Measurements from ENCODE around the gene KRT6B. TPM values are rescaled to one million over a fixed set of nuclear protein-coding genes. Genes with fewer than 3 reads are reported as not detected.

KRT6B gene
- total and polyA plus RNA-seq, 9 of the 15 experiments (the other 6 are each of a cell fraction or from before 2014, with no cell fraction given): not detected

DNA sequence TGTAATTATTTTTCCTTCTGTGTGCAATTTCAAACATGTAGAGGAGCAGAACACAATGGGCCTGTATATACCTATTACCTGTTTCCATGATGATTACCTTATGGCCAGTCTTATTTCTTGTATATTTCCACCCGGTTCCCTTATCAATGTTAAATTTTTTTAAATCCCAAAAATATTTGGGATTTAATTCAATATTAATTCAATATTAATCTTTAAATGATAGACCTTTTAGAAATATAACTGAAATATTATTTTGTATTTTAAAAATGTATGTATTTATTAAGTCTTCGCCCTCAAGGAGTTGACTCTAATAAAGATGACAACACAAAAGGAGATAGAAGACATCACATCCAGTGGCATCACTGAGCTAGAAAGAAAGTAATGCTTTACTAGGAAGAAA lies 22.3 kb upstream of the KRT6B start:
- in situ Hi-C loops (cut with MboI): no loop called here
- ChIA-PET POLR2A (no interaction called here), CTCF (ENCODE audit: low intra/inter-chr PET ratio) (no interaction called here)
- H3K27me3 ChIP-seq (ENCODE audit: control insufficient read depth in 2 of 2, insufficient read depth in 2 of 2, low read length in 2 of 2): peaks cover under 1 to 5% of the 10 kb centered on the region in 2 experiments; a peak in 3 of 5 replicates
- no peak overlapping the region for H3K27ac ChIP-seq (ENCODE audit: extremely low read depth, low read depth, low read length)
- intact Hi-C loops (cut with micrococcal nuclease): no loop called here
- no peaks in the 10 kb centered on the region for H3K4me1 ChIP-seq (replicated peaks in 1 of 2; ENCODE audit: control insufficient read depth in 2 of 2, insufficient read depth in 2 of 2, low read length in 2 of 2)
- no peak for TF ChIP-seq ZNF121 (CRISPR knock-in tag; conservative IDR thresholded peaks at IDR 0.05)
- no peak for TF ChIP-seq SMAD2 (IDR thresholded peaks at IDR 0.05; ENCODE audit: low read depth, low read length)
- no peak for TF ChIP-seq SREBF1 (IDR thresholded peaks at IDR 0.05; ENCODE audit: borderline replicate concordance, low read depth, low read length)
- BruUV-seq (replicated peaks): no TSS peak
- DNase-seq (ENCODE audit: extremely low read depth in 1 of 4, low spot score in 3 of 4): no peak
- H3K9ac ChIP-seq (ENCODE audit: insufficient read depth in 1 of 2, low read depth in 2 of 2, low read length in 2 of 2): no peak overlapping the region
- no peaks in the 10 kb centered on the region for H3K36me3 ChIP-seq (ENCODE audit: control insufficient read depth, insufficient read depth, low read length)
- no peak for FAIRE-seq
- H2AFZ ChIP-seq (ENCODE audit: low read depth, low read length): no peak overlapping the region
- no peaks in the 10 kb centered on the region for H3K9me1 ChIP-seq (ENCODE audit: control insufficient read depth, insufficient read depth, low read length)
- H3K79me2 ChIP-seq (ENCODE audit: control insufficient read depth, insufficient read depth, low read length): no peaks in the 10 kb centered on the region
- ATAC-seq: no peak
- no peak overlapping the region for H3K4me3 ChIP-seq
- 0% methylated on average over 2 of the region's 2 CpGs for WGBS (ENCODE audit: insufficient coverage, low coverage, missing lambda C conversion rate)
- no peak overlapping the region for H3K4me2 ChIP-seq (ENCODE audit: insufficient read depth, low read length)
- no peaks in the 10 kb centered on the region; the same call in 1 of the 2 replicates for H4K20me1 ChIP-seq (replicated peaks; ENCODE audit: control insufficient read depth, insufficient read depth, low read length)
- H3K9me3 ChIP-seq (replicated peaks; ENCODE audit: control insufficient read depth, insufficient read depth, low read depth, low read length): no peaks in the 10 kb centered on the region

DNA sequence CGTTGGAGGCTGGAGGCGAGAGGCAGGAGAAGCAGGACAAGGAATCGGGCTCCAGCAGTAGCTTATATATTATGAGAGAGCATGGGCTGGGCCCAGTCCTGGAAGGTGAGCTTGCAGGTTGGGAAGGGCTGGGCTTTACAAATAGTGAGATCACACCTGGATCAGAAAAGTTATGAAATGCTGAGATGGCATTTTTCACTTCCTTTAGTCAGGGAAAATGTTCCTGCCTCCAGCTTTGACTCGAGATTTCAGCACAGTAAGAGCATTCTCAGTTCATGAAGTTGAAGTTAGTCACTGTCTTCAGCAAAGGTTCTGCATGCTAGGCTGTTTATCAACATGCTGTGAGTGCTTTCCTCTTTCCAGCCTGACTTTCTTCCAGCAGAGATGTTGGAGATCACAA lies 21.8 kb upstream of the KRT6B start, which contains the start of gene KRT6C:
KRT6C (minus strand) TSS at position 38 of the 400 bp plus-strand sequence. CDS start 68 bp downstream, outside the sequence.
- H3K27me3 ChIP-seq (ENCODE audit: control insufficient read depth in 2 of 2, insufficient read depth in 2 of 2, low read length in 2 of 2): peaks cover 5% of the 10 kb centered on the region in 2 experiments; a peak in 3 of 5 replicates
- ChIA-PET POLR2A (no interaction called here), CTCF (ENCODE audit: low intra/inter-chr PET ratio) (no interaction called here)
- no peak within 1 kb of the TSS for H3K27ac ChIP-seq (ENCODE audit: extremely low read depth, low read depth, low read length)
- ATAC-seq (no peak), FAIRE-seq (no peak), DNase-seq (ENCODE audit: extremely low read depth in 1 of 4, low spot score in 3 of 4) (no peak)
- H3K79me2 ChIP-seq (ENCODE audit: control insufficient read depth, insufficient read depth, low read length): no peaks in the 10 kb centered on the region
- H3K9me3 ChIP-seq (replicated peaks; ENCODE audit: control insufficient read depth, insufficient read depth, low read depth, low read length): no peaks in the 10 kb centered on the region
- no peaks in the 10 kb centered on the region for H3K4me1 ChIP-seq (replicated peaks in 1 of 2; ENCODE audit: control insufficient read depth in 2 of 2, insufficient read depth in 2 of 2, low read length in 2 of 2)
- WGBS (ENCODE audit: insufficient coverage, low coverage, missing lambda C conversion rate): 0% methylated on average over 4 of the region's 4 CpGs
- no peak within 1 kb of the TSS for H2AFZ ChIP-seq (ENCODE audit: low read depth, low read length)
- intact Hi-C loops (cut with micrococcal nuclease): no loop called here
- no peaks in the 10 kb centered on the region for H3K9me1 ChIP-seq (ENCODE audit: control insufficient read depth, insufficient read depth, low read length)
- no peaks in the 10 kb centered on the region for H3K36me3 ChIP-seq (ENCODE audit: control insufficient read depth, insufficient read depth, low read length)
- H3K4me2 ChIP-seq (ENCODE audit: insufficient read depth, low read length): no peak within 1 kb of the TSS
- no peak within 1 kb of the TSS for H3K4me3 ChIP-seq
- H3K9ac ChIP-seq (ENCODE audit: insufficient read depth in 1 of 2, low read depth in 2 of 2, low read length in 2 of 2): no peak within 1 kb of the TSS
- H4K20me1 ChIP-seq (replicated peaks; ENCODE audit: control insufficient read depth, insufficient read depth, low read length): no peaks in the 10 kb centered on the region; the same call in 1 of the 2 replicates
- in situ Hi-C loops (cut with MboI): no loop called here
- BruUV-seq (replicated peaks): no TSS peak
- TF ChIP-seq NR2C2 (CRISPR knock-in tag; IDR thresholded peaks at IDR 0.05) (no peak), NR2C2 (tag; IDR thresholded peaks at IDR 0.05) (no peak), SMC3 (conservative IDR thresholded peaks at IDR 0.05; ENCODE audit: insufficient read depth, low read depth, low read length) (no peak), GTF2F1 (IDR thresholded peaks at IDR 0.05; ENCODE audit: low read depth, low read length) (no peak), TBP (optimal IDR thresholded peaks at IDR 0.05; ENCODE audit: low read depth, low read length) (no peak), PRPF4 (IDR thresholded peaks at IDR 0.05; ENCODE audit: insufficient read depth, low read depth, low read length, poor library complexity, severe bottlenecking) (no peak), MAFG (tag; conservative IDR thresholded peaks at IDR 0.05) (peak; percentile 84), ZNF324 (CRISPR knock-in tag; IDR thresholded peaks at IDR 0.05) (no peak)
- TF ChIP-seq, protein P1, sequence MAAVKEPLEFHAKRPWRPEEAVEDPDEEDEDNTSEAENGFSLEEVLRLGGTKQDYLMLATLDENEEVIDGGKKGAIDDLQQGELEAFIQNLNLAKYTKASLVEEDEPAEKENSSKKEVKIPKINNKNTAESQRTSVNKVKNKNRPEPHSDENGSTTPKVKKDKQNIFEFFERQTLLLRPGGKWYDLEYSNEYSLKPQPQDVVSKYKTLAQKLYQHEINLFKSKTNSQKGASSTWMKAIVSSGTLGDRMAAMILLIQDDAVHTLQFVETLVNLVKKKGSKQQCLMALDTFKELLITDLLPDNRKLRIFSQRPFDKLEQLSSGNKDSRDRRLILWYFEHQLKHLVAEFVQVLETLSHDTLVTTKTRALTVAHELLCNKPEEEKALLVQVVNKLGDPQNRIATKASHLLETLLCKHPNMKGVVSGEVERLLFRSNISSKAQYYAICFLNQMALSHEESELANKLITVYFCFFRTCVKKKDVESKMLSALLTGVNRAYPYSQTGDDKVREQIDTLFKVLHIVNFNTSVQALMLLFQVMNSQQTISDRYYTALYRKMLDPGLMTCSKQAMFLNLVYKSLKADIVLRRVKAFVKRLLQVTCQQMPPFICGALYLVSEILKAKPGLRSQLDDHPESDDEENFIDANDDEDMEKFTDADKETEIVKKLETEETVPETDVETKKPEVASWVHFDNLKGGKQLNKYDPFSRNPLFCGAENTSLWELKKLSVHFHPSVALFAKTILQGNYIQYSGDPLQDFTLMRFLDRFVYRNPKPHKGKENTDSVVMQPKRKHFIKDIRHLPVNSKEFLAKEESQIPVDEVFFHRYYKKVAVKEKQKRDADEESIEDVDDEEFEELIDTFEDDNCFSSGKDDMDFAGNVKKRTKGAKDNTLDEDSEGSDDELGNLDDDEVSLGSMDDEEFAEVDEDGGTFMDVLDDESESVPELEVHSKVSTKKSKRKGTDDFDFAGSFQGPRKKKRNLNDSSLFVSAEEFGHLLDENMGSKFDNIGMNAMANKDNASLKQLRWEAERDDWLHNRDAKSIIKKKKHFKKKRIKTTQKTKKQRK (IDR thresholded peaks at IDR 0.05; ENCODE audit: borderline replicate concordance, low read depth, low read length): no peak
- TF ChIP-seq, protein P2, sequence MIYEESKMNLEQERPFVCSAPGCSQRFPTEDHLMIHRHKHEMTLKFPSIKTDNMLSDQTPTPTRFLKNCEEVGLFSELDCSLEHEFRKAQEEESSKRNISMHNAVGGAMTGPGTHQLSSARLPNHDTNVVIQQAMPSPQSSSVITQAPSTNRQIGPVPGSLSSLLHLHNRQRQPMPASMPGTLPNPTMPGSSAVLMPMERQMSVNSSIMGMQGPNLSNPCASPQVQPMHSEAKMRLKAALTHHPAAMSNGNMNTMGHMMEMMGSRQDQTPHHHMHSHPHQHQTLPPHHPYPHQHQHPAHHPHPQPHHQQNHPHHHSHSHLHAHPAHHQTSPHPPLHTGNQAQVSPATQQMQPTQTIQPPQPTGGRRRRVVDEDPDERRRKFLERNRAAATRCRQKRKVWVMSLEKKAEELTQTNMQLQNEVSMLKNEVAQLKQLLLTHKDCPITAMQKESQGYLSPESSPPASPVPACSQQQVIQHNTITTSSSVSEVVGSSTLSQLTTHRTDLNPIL (CRISPR knock-in tag; IDR thresholded peaks at IDR 0.05): no peak
